Measurements from ENCODE around the gene RPS15. TPM values are rescaled to one million over a fixed set of nuclear protein-coding genes. Genes with fewer than 3 reads are reported as not detected.
A peak's percentile ranks its signal among the peaks of the same experiment; 100 is the strongest.

The RPS15 gene
- total and polyA plus RNA-seq, 10 of the 15 experiments (the other 5 are each of a cell fraction or from before 2014, with no cell fraction given): 559 to 3,158 (median 1,413) TPM

DNA sequence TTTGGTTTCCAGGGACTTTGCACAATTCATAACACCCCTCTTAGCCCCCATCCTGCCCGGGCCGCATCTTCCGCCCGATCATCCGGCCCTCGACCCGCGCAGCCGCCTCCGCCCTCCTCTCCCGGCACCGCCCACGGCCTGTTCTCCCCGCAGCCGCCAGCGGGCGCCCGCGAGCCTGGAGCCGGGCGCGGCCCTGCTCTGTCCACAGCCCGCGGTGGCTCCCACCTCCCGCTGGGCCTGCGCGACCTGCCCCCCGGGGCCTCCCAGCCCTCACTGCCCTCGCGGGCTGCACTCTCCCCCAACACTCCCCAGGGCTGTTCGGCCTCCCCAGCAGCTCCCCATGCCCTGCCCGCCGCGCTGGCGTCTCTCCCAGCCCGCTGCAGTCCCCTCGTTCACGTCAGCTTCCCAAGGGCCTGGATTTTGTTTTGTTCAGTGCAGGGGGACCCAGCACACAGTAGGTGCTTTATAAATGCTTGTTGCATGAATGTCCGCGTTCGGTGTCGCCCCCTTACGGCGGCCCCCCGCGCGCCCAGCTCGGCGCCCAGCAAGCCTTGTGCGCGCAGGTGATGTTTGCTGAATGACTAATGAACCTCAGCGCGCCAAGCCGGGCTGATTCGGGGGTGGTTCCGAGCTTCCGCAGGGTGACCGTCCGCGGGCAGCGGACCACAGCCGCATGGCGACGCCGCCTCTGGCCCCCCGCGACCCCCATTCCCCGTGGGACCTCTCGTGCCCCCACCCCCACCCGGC lies 7.2 kb downstream of the RPS15 start (continued):
- TF ChIP-seq, protein P1, sequence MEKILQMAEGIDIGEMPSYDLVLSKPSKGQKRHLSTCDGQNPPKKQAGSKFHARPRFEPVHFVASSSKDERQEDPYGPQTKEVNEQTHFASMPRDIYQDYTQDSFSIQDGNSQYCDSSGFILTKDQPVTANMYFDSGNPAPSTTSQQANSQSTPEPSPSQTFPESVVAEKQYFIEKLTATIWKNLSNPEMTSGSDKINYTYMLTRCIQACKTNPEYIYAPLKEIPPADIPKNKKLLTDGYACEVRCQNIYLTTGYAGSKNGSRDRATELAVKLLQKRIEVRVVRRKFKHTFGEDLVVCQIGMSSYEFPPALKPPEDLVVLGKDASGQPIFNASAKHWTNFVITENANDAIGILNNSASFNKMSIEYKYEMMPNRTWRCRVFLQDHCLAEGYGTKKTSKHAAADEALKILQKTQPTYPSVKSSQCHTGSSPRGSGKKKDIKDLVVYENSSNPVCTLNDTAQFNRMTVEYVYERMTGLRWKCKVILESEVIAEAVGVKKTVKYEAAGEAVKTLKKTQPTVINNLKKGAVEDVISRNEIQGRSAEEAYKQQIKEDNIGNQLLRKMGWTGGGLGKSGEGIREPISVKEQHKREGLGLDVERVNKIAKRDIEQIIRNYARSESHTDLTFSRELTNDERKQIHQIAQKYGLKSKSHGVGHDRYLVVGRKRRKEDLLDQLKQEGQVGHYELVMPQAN (conservative IDR thresholded peaks at IDR 0.05): peak; percentile 55; the same call in 1 of the 2 replicates
- TF ChIP-seq BCL11A (IDR thresholded peaks at IDR 0.05; ENCODE audit: low read depth, low read length) (no peak), RB1 (IDR thresholded peaks at IDR 0.05; ENCODE audit: borderline replicate concordance) (peak; percentile 89; the same call in 1 of the 2 replicates), YY1 (IDR thresholded peaks at IDR 0.05; ENCODE audit: low read depth, low read length) (peak; percentile 58; the same call in 1 of the 2 replicates), CEBPB (IDR thresholded peaks at IDR 0.05; ENCODE audit: borderline replicate concordance in 1 of 2, low read depth in 2 of 2, low read length in 2 of 2) (no peak), LARP7 (IDR thresholded peaks at IDR 0.05) (peak; percentile 85), MEF2B (IDR thresholded peaks at IDR 0.05; ENCODE audit: partially characterized antibody, poor library complexity, severe bottlenecking) (no peak), ESRRA (IDR thresholded peaks at IDR 0.05; ENCODE audit: low read length) (no peak), ZNF217 (IDR thresholded peaks at IDR 0.05) (0 out of 2 replicates have a peak, but pooled peaks have one; percentile 50), ZSCAN29 (IDR thresholded peaks at IDR 0.05) (peak; percentile 42; the same call in 1 of the 2 replicates), SIX5 (IDR thresholded peaks at IDR 0.05; ENCODE audit: low read depth, low read length, severe bottlenecking) (no peak), ZNF24 (IDR thresholded peaks at IDR 0.05) (peak; percentile 54; the same call in 1 of the 2 replicates), PAX5 (IDR thresholded peaks at IDR 0.05; ENCODE audit: borderline replicate concordance, low read depth, low read length) (no peak), NRF1 (conservative IDR thresholded peaks at IDR 0.05; ENCODE audit: low read depth, low read length) (peak; percentile 23; the same call in 1 of the 2 replicates)
- TF ChIP-seq, protein P2, sequence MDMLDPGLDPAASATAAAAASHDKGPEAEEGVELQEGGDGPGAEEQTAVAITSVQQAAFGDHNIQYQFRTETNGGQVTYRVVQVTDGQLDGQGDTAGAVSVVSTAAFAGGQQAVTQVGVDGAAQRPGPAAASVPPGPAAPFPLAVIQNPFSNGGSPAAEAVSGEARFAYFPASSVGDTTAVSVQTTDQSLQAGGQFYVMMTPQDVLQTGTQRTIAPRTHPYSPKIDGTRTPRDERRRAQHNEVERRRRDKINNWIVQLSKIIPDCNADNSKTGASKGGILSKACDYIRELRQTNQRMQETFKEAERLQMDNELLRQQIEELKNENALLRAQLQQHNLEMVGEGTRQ (IDR thresholded peaks at IDR 0.05; ENCODE audit: borderline replicate concordance, low read depth, low read length): no peak
- TF ChIP-seq, protein P3, sequence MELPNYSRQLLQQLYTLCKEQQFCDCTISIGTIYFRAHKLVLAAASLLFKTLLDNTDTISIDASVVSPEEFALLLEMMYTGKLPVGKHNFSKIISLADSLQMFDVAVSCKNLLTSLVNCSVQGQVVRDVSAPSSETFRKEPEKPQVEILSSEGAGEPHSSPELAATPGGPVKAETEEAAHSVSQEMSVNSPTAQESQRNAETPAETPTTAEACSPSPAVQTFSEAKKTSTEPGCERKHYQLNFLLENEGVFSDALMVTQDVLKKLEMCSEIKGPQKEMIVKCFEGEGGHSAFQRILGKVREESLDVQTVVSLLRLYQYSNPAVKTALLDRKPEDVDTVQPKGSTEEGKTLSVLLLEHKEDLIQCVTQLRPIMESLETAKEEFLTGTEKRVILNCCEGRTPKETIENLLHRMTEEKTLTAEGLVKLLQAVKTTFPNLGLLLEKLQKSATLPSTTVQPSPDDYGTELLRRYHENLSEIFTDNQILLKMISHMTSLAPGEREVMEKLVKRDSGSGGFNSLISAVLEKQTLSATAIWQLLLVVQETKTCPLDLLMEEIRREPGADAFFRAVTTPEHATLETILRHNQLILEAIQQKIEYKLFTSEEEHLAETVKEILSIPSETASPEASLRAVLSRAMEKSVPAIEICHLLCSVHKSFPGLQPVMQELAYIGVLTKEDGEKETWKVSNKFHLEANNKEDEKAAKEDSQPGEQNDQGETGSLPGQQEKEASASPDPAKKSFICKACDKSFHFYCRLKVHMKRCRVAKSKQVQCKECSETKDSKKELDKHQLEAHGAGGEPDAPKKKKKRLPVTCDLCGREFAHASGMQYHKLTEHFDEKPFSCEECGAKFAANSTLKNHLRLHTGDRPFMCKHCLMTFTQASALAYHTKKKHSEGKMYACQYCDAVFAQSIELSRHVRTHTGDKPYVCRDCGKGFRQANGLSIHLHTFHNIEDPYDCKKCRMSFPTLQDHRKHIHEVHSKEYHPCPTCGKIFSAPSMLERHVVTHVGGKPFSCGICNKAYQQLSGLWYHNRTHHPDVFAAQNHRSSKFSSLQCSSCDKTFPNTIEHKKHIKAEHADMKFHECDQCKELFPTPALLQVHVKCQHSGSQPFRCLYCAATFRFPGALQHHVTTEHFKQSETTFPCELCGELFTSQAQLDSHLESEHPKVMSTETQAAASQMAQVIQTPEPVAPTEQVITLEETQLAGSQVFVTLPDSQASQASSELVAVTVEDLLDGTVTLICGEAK (IDR thresholded peaks at IDR 0.05; ENCODE audit: borderline replicate concordance): no peak
- TF ChIP-seq, protein P4, sequence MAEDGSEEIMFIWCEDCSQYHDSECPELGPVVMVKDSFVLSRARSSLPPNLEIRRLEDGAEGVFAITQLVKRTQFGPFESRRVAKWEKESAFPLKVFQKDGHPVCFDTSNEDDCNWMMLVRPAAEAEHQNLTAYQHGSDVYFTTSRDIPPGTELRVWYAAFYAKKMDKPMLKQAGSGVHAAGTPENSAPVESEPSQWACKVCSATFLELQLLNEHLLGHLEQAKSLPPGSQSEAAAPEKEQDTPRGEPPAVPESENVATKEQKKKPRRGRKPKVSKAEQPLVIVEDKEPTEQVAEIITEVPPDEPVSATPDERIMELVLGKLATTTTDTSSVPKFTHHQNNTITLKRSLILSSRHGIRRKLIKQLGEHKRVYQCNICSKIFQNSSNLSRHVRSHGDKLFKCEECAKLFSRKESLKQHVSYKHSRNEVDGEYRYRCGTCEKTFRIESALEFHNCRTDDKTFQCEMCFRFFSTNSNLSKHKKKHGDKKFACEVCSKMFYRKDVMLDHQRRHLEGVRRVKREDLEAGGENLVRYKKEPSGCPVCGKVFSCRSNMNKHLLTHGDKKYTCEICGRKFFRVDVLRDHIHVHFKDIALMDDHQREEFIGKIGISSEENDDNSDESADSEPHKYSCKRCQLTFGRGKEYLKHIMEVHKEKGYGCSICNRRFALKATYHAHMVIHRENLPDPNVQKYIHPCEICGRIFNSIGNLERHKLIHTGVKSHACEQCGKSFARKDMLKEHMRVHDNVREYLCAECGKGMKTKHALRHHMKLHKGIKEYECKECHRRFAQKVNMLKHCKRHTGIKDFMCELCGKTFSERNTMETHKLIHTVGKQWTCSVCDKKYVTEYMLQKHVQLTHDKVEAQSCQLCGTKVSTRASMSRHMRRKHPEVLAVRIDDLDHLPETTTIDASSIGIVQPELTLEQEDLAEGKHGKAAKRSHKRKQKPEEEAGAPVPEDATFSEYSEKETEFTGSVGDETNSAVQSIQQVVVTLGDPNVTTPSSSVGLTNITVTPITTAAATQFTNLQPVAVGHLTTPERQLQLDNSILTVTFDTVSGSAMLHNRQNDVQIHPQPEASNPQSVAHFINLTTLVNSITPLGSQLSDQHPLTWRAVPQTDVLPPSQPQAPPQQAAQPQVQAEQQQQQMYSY (CRISPR knock-in tag; IDR thresholded peaks at IDR 0.05): no peak
